Nephron progenitor cell (in vitro differentiated cells): ENCODE data around the gene INTS1.
A peak's percentile ranks its signal among the peaks of the same experiment; 100 is the strongest.
"Not testable (repeated sequence)": the region's sequence is repeated elsewhere in the genome, so short reads cannot be mapped to it uniquely, and the experiment has no call there.

Source experiments
- DNase-seq: peaks from one replicate; pipeline ENCODE4 v3.0.0; 2021
- H3K27ac Mint-ChIP-seq: 2 replicates; pipeline ENCODE4 v1.8.0; 2021; ENCODE audit warnings: mild to moderate bottlenecking, moderate library complexity, mixed read lengths
- H3K27me3 Mint-ChIP-seq: 2 replicates; pipeline ENCODE4 v1.8.0; 2021; ENCODE audit warnings: mild to moderate bottlenecking, low read depth, mixed read lengths; ENCODE audit not compliant: poor library complexity
- H3K36me3 Mint-ChIP-seq: 2 replicates; pipeline ENCODE4 v1.8.0; 2021; ENCODE audit warnings: low read depth, mixed read lengths
- H3K4me1 Mint-ChIP-seq: 2 replicates; pipeline ENCODE4 v1.8.0; 2021; ENCODE audit warnings: mixed read lengths
- H3K4me3 Mint-ChIP-seq: 2 replicates; pipeline ENCODE4 v1.8.0; 2021; ENCODE audit warnings: mild to moderate bottlenecking, moderate library complexity, mixed read lengths
- H3K9me3 Mint-ChIP-seq: 2 replicates; pipeline ENCODE4 v1.8.0; 2021; ENCODE audit warnings: mild to moderate bottlenecking, moderate library complexity, mixed read lengths
- CTCF ChIP-seq: fragments of 200-600 bp; sonication (generic); IDR thresholded peaks from 2 replicates; pipeline ENCODE4 v1.5.0; 2021; ENCODE audit warnings: antibody characterized with exemption

The INTS1 gene

GRCh38 chr7:1520539-1521234, 16.5 kb upstream of the INTS1 start:
- H3K27me3 Mint-ChIP-seq: peaks cover 43% of the 10 kb centered on the region
- DNase-seq: no peak
- H3K36me3 Mint-ChIP-seq: peaks cover 6% of the 10 kb centered on the region
- no peak overlapping the region for H3K27ac Mint-ChIP-seq
- no peak for TF ChIP-seq CTCF
- H3K4me3 Mint-ChIP-seq: no peak overlapping the region
- H3K9me3 Mint-ChIP-seq: peaks cover 20% of the 10 kb centered on the region
- peaks cover 21% of the 10 kb centered on the region for H3K4me1 Mint-ChIP-seq

- peaks cover 33% of the 10 kb centered on the region for H3K27me3 Mint-ChIP-seq
- not testable (repeated sequence) for H3K27ac Mint-ChIP-seq, DNase-seq, H3K4me3 Mint-ChIP-seq, H3K36me3 Mint-ChIP-seq
- peaks cover 21% of the 10 kb centered on the region for H3K4me1 Mint-ChIP-seq
- H3K9me3 Mint-ChIP-seq: peaks cover 20% of the 10 kb centered on the region
Measured at GRCh38 chr7:1519322-1519922, 15.2 kb upstream of the INTS1 start.

- Mint-ChIP-seq H3K27me3 (peaks cover 12% of the 10 kb centered on the region), H3K36me3 (peaks cover 6% of the 10 kb centered on the region), H3K4me3 (no peak overlapping the region), H3K9me3 (peaks cover 20% of the 10 kb centered on the region), H3K4me1 (peaks cover 22% of the 10 kb centered on the region), H3K27ac (peak overlapping the region; percentile 29)
- no peak for DNase-seq
- no peak for TF ChIP-seq CTCF
Measured at GRCh38 chr7:1516586-1517251, 12.5 kb upstream of the INTS1 start.

- peaks cover 19% of the 10 kb centered on the region for H3K9me3 Mint-ChIP-seq
- not testable (repeated sequence) for DNase-seq, H3K27me3 Mint-ChIP-seq, H3K36me3 Mint-ChIP-seq, H3K4me3 Mint-ChIP-seq
- H3K27ac Mint-ChIP-seq: peak overlapping the region; percentile 53
- peaks cover 20% of the 10 kb centered on the region for H3K4me1 Mint-ChIP-seq
Measured at GRCh38 chr7:1515509-1515967, 11.3 kb upstream of the INTS1 start.

GRCh38 chr7:1514995-1515401, 10.8 kb upstream of the INTS1 start:
- Mint-ChIP-seq H3K4me1 (peaks cover 20% of the 10 kb centered on the region), H3K36me3 (peaks cover 6% of the 10 kb centered on the region), H3K27ac (no peak overlapping the region)

GRCh38 chr7:1514407-1514806, 10.2 kb upstream of the INTS1 start:
- H3K4me1 Mint-ChIP-seq: peaks cover 20% of the 10 kb centered on the region
- DNase-seq: no peak
- peaks cover 8% of the 10 kb centered on the region for H3K9me3 Mint-ChIP-seq
- peaks cover 7% of the 10 kb centered on the region for H3K27me3 Mint-ChIP-seq
- TF ChIP-seq CTCF: no peak
- peaks cover 6% of the 10 kb centered on the region for H3K36me3 Mint-ChIP-seq
- no peak overlapping the region for H3K4me3 Mint-ChIP-seq
- H3K27ac Mint-ChIP-seq: no peak overlapping the region

More at GRCh38 chr7:1514995-1515401, 10.8 kb upstream of the INTS1 start:
- DNase-seq: no peak
- H3K27me3 Mint-ChIP-seq: peaks cover 7% of the 10 kb centered on the region
- no peak overlapping the region for H3K4me3 Mint-ChIP-seq
- no peak for TF ChIP-seq CTCF
- H3K9me3 Mint-ChIP-seq: peaks cover 13% of the 10 kb centered on the region
